ENCODE data around the gene AK5. TPM values are rescaled to one million over a fixed set of nuclear protein-coding genes. Genes with fewer than 3 reads are reported as not detected.

Gene AK5
- total RNA-seq, 2 donors from 2014 or later = 0.77 to 2.9 TPM

- ATAC-seq (no peak), DNase-seq (no peak)
- intact Hi-C loops (cut with DNase I) = no loop called here
Measured at GRCh38 chr1:77594366-77595112, 312.7 kb downstream of the AK5 start.

- DNase-seq (no peak), ATAC-seq (no peak)
- intact Hi-C loops (cut with DNase I) = no loop called here
Measured at GRCh38 chr1:77597310-77597709, 315.5 kb downstream of the AK5 start.

- ATAC-seq (peak; percentile 68 to 75), DNase-seq (peak; percentile 59)
- intact Hi-C loops (cut with DNase I) = no loop called here
Measured at GRCh38 chr1:77605246-77606026, 323.6 kb downstream of the AK5 start.

- intact Hi-C loops (cut with DNase I) = no loop called here
- DNase-seq (no peak), ATAC-seq (no peak)
Measured at GRCh38 chr1:77608893-77609292, 327.1 kb downstream of the AK5 start.

Other genes with a start within 250 kb of the AK5 start
- 10 to 100 TPM; 29.3 to 34.2 TPM for gene PIGK, start 62.6 kb upstream of the AK5 start, total RNA-seq